ENCODE measurements around the gene GSE1. TPM values are rescaled to one million over a fixed set of nuclear protein-coding genes. Genes with fewer than 3 reads are reported as not detected.

GSE1 gene
- total and polyA plus RNA-seq, 9 of the 15 experiments (the other 6 are each of a cell fraction or from before 2014, with no cell fraction given), result 12.2 to 244 (median 57.9) TPM

DNA sequence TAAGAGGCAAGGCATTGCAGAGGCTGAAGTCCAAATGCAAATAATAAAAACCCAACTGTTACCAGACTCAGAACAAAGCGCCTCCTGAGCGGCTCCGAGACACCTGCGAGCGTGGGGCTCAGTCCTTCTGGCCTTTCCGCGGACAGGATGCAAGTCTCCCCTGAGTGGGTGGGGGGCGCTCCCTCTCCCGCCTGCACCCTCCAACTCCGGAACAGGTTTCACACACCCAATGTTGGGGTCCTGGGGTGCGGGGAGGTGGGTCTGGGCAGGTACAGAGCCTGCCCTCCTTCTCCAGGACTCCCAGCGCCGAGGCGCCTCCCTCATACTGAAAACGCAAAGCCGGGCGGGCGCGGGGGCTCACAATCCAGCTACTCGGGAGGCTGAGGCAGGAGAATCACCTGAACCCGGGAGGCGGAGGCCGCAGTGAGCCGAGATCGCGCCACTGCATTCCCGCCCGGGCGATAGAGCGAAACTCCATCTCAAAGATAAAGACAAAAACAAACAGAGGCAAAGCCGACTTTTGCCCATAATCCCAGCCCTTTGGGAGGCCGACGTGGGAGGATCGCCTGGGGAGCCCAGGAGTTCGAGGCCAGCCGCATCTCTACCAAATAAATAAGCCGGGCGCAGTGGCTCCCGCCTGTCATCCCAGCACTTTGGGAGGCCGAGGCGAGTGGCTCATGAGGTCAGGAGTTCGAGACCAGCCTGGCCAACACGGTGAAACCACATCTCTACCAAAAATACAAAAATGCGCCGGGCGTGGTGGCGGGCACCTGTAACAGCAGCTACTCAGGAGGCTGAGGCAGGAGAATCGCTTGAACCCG lies 74.7 kb downstream of the GSE1 start:
- peaks cover 3% of the 10 kb centered on the region for H3K9me1 ChIP-seq (ENCODE audit: control insufficient read depth, insufficient read depth, low read length)
- FAIRE-seq, result no peak
- H3K9ac ChIP-seq (ENCODE audit: insufficient read depth in 1 of 2, low read depth in 2 of 2, low read length in 2 of 2), result peak overlapping the region; percentile 84 to 99
- intact Hi-C loops (cut with micrococcal nuclease) (no loop called here), in situ Hi-C loops (cut with MboI) (no loop called here)
- H3K4me1 ChIP-seq (replicated peaks in 1 of 2; ENCODE audit: control insufficient read depth in 2 of 2, insufficient read depth in 2 of 2, low read length in 2 of 2), result peaks cover 17 to 33% of the 10 kb centered on the region in 2 experiments; a peak in 4 of 5 replicates
- peak overlapping the region; percentile 88 for H3K4me2 ChIP-seq (ENCODE audit: insufficient read depth, low read length)
- H3K27me3 ChIP-seq (ENCODE audit: control insufficient read depth in 2 of 2, insufficient read depth in 2 of 2, low read length in 2 of 2), result no peaks in the 10 kb centered on the region
- peaks cover 19% of the 10 kb centered on the region; the same call in 1 of the 2 replicates for H4K20me1 ChIP-seq (replicated peaks; ENCODE audit: control insufficient read depth, insufficient read depth, low read length)
- WGBS (ENCODE audit: insufficient coverage, low coverage, missing lambda C conversion rate), result 7% methylated on average over 37 of the region's 49 CpGs
- no TSS peak for BruUV-seq (replicated peaks)
- no peak overlapping the region for H2AFZ ChIP-seq (ENCODE audit: low read depth, low read length)
- DNase-seq (ENCODE audit: extremely low read depth in 1 of 4, low spot score in 3 of 4), result peak in 2 of 4 experiments; percentile 33 to 37
- peak overlapping the region; percentile 90 for H3K4me3 ChIP-seq
- ChIA-PET POLR2A (interaction anchor here (0.6 to 1.9 kb wide), 4 partner anchors 9 to 28 kb away, joined by 3 to 9 read pairs (median 4); no protein-coding TSS in a partner anchor), CTCF (ENCODE audit: low intra/inter-chr PET ratio) (no interaction called here)
- ATAC-seq, result peak; percentile 17
- peaks cover 45% of the 10 kb centered on the region; the same call in 2 of the 3 replicates for H3K36me3 ChIP-seq (ENCODE audit: control insufficient read depth, insufficient read depth, low read length)
- peak overlapping the region; percentile 89; the same call in 2 of the 3 replicates for H3K27ac ChIP-seq (ENCODE audit: extremely low read depth, low read depth, low read length)
- H3K9me3 ChIP-seq (replicated peaks; ENCODE audit: control insufficient read depth, insufficient read depth, low read depth, low read length), result no peaks in the 10 kb centered on the region
- peaks cover 57% of the 10 kb centered on the region for H3K79me2 ChIP-seq (ENCODE audit: control insufficient read depth, insufficient read depth, low read length)
- TF ChIP-seq TRIM25 (IDR thresholded peaks at IDR 0.05; ENCODE audit: borderline replicate concordance), result no peak
- TF ChIP-seq GTF2A2 (tag; IDR thresholded peaks at IDR 0.05), result no peak
- no peak for TF ChIP-seq ZNF766 (CRISPR knock-in tag; conservative IDR thresholded peaks at IDR 0.05)
- TF ChIP-seq, protein P1, sequence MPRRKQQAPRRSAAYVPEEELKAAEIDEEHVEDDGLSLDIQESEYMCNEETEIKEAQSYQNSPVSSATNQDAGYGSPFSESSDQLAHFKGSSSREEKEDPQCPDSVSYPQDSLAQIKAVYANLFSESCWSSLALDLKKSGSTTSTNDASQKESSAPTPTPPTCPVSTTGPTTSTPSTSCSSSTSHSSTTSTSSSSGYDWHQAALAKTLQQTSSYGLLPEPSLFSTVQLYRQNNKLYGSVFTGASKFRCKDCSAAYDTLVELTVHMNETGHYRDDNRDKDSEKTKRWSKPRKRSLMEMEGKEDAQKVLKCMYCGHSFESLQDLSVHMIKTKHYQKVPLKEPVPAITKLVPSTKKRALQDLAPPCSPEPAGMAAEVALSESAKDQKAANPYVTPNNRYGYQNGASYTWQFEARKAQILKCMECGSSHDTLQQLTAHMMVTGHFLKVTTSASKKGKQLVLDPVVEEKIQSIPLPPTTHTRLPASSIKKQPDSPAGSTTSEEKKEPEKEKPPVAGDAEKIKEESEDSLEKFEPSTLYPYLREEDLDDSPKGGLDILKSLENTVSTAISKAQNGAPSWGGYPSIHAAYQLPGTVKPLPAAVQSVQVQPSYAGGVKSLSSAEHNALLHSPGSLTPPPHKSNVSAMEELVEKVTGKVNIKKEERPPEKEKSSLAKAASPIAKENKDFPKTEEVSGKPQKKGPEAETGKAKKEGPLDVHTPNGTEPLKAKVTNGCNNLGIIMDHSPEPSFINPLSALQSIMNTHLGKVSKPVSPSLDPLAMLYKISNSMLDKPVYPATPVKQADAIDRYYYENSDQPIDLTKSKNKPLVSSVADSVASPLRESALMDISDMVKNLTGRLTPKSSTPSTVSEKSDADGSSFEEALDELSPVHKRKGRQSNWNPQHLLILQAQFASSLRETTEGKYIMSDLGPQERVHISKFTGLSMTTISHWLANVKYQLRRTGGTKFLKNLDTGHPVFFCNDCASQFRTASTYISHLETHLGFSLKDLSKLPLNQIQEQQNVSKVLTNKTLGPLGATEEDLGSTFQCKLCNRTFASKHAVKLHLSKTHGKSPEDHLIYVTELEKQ (CRISPR knock-in tag; IDR thresholded peaks at IDR 0.05), result no peak
- no peak for TF ChIP-seq CEBPG (CRISPR knock-in tag; IDR thresholded peaks at IDR 0.05)
- no peak for TF ChIP-seq CEBPG (tag; conservative IDR thresholded peaks at IDR 0.05 in 1 of 2, IDR thresholded peaks at IDR 0.05 in 1 of 2)
- TF ChIP-seq, protein P2, sequence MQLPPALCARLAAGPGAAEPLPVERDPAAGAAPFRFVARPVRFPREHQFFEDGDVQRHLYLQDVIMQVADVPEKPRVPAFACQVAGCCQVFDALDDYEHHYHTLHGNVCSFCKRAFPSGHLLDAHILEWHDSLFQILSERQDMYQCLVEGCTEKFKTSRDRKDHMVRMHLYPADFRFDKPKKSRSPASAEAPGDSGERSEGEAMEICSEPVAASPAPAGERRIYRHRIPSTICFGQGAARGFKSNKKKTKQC (CRISPR knock-in tag; IDR thresholded peaks at IDR 0.05), result no peak
- no peak for TF ChIP-seq ZNF165 (CRISPR knock-in tag; IDR thresholded peaks at IDR 0.05; ENCODE audit: borderline replicate concordance)
- no peak for TF ChIP-seq ARID3A (IDR thresholded peaks at IDR 0.05; ENCODE audit: borderline replicate concordance, low read depth, low read length)
- no peak for TF ChIP-seq CEBPB (tag; IDR thresholded peaks at IDR 0.05)
- no peak for TF ChIP-seq ZKSCAN1 (IDR thresholded peaks at IDR 0.05; ENCODE audit: low read depth, low read length)
- TF ChIP-seq KHSRP (IDR thresholded peaks at IDR 0.05), result no peak
